Coronary artery (tissue), 2 donors: Measurements from ENCODE around the gene CHEK2.
A peak's percentile ranks its signal among the peaks of the same experiment; 100 is the strongest.

Experiments used
- DNase-seq: peaks from one replicate; pipeline ENCODE4 v3.0.0-alpha.2; 2017; ENCODE audit warnings: low spot score
- H3K27ac ChIP-seq, 2 donors: fragments of 200-600 bp; sonication (generic); one replicate each; pipeline ENCODE4 v1.5.1; 2016 to 2019
- H3K4me3 ChIP-seq: fragments of 200-600 bp; sonication (generic); 2 replicates; pipeline ENCODE4 v1.5.1; 2016; ENCODE audit warnings: mild to moderate bottlenecking, moderate library complexity
- TF ChIP-seq, protein P1 (sequence below): fragments of 200-600 bp; sonication (generic); IDR thresholded peaks from one replicate; pipeline ENCODE4 v1.5.1; 2019; ENCODE audit warnings: antibody characterized with exemption

Gene CHEK2

DNA sequence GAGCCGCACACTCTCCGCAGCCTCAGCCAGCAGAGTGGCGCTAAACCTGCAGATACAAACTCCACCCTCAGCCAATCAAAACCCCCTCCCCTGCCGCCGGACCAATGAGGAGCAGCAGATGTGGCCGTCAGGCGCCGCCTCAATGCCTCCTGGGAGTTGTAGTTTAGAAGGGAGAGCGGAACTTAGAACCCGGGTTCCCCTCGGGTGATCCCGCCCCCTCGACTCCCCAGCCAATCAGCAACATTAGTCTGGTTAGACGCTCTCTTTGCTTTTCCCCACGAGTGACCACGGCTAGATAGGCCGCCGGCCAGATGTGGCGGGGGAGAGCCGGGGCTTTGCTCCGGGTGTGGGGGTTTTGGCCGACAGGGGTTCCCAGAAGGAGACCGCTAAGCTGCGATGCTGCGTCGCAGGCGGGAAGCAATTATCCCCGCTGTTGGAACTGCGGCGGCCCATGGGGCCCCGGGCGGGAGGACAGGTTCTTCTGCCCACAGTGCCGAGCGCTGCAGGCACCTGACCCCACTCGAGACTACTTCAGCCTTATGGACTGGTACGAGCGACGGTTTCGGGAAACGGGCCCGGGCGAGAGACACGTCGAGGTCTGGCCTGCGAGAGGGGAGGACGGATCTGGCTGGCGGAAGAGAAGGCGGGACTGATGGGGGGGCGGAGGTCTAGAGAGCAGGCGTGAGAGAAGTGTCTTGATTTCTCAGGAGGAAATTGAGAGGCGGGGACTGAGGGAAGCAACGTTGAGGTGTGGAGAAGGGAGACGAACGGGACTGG is at the start of gene CHEK2, which contains the start of gene HSCB:
CHEK2 (minus strand) TSS at position 36 of the 777 bp plus-strand sequence. CDS start 7,099 bp downstream, outside the sequence.
HSCB (plus strand) TSS at position 255 of the 777 bp plus-strand sequence; CDS start at position 312, 57 bp downstream.
- DNase-seq = peak; percentile 99
- H3K4me3 ChIP-seq = peak within 1 kb of the TSS; percentile 96
- TF ChIP-seq, protein P1, sequence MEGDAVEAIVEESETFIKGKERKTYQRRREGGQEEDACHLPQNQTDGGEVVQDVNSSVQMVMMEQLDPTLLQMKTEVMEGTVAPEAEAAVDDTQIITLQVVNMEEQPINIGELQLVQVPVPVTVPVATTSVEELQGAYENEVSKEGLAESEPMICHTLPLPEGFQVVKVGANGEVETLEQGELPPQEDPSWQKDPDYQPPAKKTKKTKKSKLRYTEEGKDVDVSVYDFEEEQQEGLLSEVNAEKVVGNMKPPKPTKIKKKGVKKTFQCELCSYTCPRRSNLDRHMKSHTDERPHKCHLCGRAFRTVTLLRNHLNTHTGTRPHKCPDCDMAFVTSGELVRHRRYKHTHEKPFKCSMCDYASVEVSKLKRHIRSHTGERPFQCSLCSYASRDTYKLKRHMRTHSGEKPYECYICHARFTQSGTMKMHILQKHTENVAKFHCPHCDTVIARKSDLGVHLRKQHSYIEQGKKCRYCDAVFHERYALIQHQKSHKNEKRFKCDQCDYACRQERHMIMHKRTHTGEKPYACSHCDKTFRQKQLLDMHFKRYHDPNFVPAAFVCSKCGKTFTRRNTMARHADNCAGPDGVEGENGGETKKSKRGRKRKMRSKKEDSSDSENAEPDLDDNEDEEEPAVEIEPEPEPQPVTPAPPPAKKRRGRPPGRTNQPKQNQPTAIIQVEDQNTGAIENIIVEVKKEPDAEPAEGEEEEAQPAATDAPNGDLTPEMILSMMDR = no peak
- H3K27ac ChIP-seq = peak within 1 kb of the TSS; percentile 93 to 99

DNA sequence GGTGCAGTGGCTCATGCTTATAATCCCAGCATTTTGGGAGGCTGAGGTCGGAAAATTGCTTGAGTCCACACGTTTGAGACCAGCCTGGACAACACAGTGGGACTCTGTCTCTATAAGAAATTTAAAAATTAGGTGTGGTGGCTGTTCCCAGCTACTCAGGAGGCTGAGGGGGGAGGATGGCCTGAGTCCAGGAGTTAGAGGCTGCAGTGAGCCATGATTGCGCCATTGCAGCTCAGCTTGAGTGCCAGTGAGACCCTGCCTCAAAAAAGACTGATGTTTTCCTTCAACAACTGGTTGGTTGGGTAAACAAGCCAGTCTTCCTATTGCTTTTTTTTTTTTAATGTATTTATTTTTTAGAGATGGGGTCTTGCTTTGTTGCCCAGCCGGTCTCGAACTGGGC is 49.5 kb upstream of the CHEK2 start:
- no peak for DNase-seq
- Histone ChIP-seq H3K4me3 (no peak overlapping the region), H3K27ac (no peak overlapping the region)
- TF ChIP-seq, protein P1 = no peak

DNA sequence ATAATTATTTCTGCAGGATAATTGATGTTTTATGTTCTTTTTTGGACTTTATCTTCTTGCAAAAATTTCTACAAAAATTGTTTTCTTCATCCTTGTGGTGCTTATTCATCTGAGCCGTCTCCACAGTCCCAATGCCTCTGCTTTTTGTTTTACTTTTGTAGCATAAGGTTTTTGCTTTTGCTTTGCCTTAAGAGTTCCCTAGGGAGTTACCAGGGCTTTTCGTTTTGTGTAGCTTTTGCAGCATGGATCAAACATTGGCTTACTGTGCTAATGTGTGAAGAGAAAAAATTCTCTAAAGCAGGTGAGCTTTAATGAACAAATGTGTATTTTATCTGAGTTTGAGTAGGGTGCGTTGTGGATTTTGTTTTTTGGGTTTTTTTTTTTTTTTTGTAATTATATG is 47.0 kb upstream of the CHEK2 start:
- TF ChIP-seq, protein P1 = no peak
- no peak for DNase-seq
- H3K4me3 ChIP-seq = no peak overlapping the region
- no peak overlapping the region for H3K27ac ChIP-seq

DNA sequence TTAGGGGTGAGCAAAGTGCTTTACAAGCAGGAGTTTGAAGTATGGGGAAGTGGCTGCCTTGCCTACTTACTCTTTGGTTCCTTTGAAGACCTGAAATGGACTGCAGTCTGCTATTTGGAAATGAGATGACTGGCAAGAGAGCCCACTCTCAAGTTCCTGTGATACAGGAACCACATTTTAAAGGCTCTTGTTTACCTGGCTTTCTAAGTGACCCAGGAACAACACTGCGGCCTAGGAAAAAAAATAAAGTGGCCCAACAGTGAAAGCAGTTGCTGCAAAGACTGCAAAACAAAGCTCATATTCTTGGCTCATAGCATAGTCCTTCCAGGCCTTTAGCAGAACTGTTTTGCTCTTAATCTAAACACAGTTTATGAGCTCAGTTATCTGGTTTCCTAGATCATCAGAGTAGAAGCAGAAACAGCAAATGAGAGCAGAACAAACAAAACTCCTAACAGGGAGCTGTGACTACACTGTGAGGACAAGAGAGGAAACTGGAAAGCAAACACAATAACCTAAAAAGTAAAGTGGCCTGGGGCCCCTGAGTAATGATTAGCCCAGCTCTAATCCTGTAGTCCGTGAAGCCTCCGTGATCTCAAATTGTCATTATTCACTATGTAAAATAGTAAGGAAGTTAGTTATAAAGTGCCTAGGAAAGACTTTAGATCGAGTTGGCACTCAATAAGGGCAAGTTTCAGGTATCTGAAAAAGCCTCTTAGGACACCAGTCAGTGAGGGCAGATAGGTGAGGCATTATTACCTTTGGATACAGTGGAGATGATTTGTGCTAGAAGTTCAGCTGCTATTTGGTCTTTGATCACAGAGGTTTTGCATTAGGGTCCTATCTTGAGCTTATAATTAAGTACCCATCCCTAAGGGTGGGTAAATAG is 42.4 kb upstream of the CHEK2 start:
- Histone ChIP-seq H3K27ac (no peak overlapping the region), H3K4me3 (no peak overlapping the region)
- TF ChIP-seq, protein P1 = no peak
- no peak for DNase-seq

DNA sequence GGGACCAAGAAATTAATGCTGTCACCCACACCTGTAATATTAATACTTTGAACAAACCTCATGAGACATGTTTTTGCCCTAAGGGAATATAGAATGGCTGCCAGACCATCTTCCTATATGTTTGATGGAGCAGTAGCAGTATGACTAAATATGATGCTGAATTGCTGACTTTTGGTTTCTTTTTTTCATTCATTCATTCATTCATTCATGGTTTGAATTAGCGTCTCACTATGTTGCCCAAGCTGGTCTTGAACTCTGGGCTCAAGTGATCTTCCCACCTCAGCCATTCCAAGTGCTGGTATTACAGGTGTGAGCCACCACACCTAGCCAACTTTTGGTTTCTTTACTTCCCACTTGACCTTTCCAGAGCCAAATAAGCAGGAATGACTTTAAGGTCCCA is 38.7 kb upstream of the CHEK2 start:
- TF ChIP-seq, protein P1 = no peak
- H3K4me3 ChIP-seq = no peak overlapping the region
- DNase-seq = no peak
- no peak overlapping the region for H3K27ac ChIP-seq

DNA sequence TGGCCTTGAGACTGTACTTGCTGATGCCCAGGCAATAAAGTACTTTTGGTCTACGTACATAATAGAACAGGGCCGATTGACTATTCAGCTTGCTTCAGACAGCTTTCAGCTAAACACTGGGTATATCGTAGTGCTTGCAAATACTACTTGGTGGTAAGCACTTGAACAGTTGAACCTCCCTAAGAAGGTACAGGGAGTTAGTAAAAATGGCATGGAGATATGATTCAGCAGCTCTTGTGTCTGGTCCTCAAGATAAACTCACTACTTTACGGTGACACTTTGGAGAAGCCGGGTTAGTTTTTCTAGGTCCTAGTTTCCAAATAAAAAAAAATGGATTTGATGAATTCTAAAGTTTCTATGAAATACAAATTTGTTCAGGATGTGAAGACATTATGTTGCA is 38.2 kb upstream of the CHEK2 start:
- DNase-seq = no peak
- TF ChIP-seq, protein P1 = no peak
- Histone ChIP-seq H3K27ac (no peak overlapping the region), H3K4me3 (no peak overlapping the region)
